ENCODE results near the gene GGNBP2. TPM values are rescaled to one million over a fixed set of nuclear protein-coding genes. Genes with fewer than 3 reads are reported as not detected.
A peak's percentile ranks its signal among the peaks of the same experiment; 100 is the strongest.

Gene GGNBP2
- 41.7 TPM for total RNA-seq
- long read RNA-seq, transcript GGNBP2-212 (14 exons, 2,847 nt): major isoform, 31 of 105 reads
- long read RNA-seq, partial matches to known transcripts: 45 of 105 reads
- long read RNA-seq, other reads (novel, unspliced or antisense): 26 of 105 reads

DNA sequence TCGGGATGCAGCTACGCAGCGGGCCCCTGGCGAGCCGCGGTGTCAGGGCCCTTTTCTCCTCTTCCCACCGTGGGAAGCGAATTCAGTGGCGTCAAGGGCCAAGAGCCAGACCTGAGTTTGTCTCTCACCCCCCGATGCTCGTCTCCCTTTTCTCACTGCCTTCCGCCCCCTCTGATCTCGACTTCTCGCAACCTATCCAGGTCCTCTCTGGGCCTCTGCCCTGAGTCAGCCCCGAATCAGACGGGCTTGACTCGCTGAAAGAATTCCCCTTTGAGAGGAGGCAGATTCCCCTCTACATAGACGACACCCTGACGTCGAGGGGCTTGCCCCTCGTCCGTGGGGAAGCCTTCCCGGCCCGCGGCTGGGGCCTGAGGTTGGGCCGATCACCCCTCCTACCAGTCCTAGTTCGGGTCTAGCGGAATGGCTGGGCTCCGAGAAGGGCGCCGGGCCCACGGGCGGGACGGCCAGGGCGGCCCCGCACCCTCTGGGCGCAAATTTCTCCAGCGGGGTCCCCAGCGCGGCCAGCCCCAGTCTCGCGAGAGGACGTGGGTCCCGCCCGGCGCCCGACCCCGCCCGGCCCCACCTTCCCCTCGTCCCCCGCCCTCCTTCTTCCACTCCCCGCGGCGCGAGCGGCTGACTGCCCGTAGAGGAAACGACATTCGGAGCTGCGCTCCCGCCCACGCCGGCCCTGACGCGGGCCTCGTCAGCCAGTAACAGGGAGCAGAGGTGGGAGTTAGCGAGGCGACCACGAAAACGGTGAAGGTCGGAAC, at the start of gene GGNBP2:
Gene GGNBP2 (plus strand): TSS at position 613 of the 770 bp plus-strand sequence. CDS start 806 bp downstream, outside the sequence.
- DNase-seq: peak; percentile 94
- H3K36me3 ChIP-seq: peaks cover under 1% of the 10 kb centered on the region
- no peaks in the 10 kb centered on the region for H3K9me3 ChIP-seq (replicated peaks)
- H3K4me1 ChIP-seq: peaks cover 64% of the 10 kb centered on the region
- intact Hi-C loops (cut with micrococcal nuclease): loop anchor here (5.0 kb wide), 1 partner anchor 408 kb away; no protein-coding TSS in a partner anchor
- TF ChIP-seq, protein P1, sequence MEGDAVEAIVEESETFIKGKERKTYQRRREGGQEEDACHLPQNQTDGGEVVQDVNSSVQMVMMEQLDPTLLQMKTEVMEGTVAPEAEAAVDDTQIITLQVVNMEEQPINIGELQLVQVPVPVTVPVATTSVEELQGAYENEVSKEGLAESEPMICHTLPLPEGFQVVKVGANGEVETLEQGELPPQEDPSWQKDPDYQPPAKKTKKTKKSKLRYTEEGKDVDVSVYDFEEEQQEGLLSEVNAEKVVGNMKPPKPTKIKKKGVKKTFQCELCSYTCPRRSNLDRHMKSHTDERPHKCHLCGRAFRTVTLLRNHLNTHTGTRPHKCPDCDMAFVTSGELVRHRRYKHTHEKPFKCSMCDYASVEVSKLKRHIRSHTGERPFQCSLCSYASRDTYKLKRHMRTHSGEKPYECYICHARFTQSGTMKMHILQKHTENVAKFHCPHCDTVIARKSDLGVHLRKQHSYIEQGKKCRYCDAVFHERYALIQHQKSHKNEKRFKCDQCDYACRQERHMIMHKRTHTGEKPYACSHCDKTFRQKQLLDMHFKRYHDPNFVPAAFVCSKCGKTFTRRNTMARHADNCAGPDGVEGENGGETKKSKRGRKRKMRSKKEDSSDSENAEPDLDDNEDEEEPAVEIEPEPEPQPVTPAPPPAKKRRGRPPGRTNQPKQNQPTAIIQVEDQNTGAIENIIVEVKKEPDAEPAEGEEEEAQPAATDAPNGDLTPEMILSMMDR (IDR thresholded peaks at IDR 0.05; ENCODE audit: borderline replicate concordance): no peak
- peak within 1 kb of the TSS; percentile 76 for H3K4me3 ChIP-seq
- no peaks in the 10 kb centered on the region for H3K27me3 ChIP-seq (ENCODE audit: low read depth)
- H3K27ac ChIP-seq (replicated peaks): peak within 1 kb of the TSS; percentile 100

GRCh38 chr17:36495076-36495578, 49.6 kb upstream of the GGNBP2 start:
- Histone ChIP-seq H3K27ac (replicated peaks) (no peak overlapping the region), H3K9me3 (replicated peaks) (no peaks in the 10 kb centered on the region), H3K4me1 (peaks cover 14% of the 10 kb centered on the region), H3K4me3 (no peak overlapping the region), H3K27me3 (ENCODE audit: low read depth) (no peaks in the 10 kb centered on the region), H3K36me3 (peaks cover 75% of the 10 kb centered on the region)
- intact Hi-C loops (cut with micrococcal nuclease): no loop called here
- DNase-seq: no peak
- TF ChIP-seq, protein P1 (IDR thresholded peaks at IDR 0.05; ENCODE audit: borderline replicate concordance): no peak

- peaks cover 78% of the 10 kb centered on the region for H3K36me3 ChIP-seq
- DNase-seq: no peak
- H3K4me3 ChIP-seq: no peak overlapping the region
- H3K27ac ChIP-seq (replicated peaks): no peak overlapping the region
- intact Hi-C loops (cut with micrococcal nuclease): no loop called here
- TF ChIP-seq, protein P1 (IDR thresholded peaks at IDR 0.05; ENCODE audit: borderline replicate concordance): no peak
- peaks cover 14% of the 10 kb centered on the region for H3K4me1 ChIP-seq
- no peaks in the 10 kb centered on the region for H3K27me3 ChIP-seq (ENCODE audit: low read depth)
- H3K9me3 ChIP-seq (replicated peaks): no peaks in the 10 kb centered on the region
Measured at GRCh38 chr17:36496018-36496789, 48.5 kb upstream of the GGNBP2 start.

DNA sequence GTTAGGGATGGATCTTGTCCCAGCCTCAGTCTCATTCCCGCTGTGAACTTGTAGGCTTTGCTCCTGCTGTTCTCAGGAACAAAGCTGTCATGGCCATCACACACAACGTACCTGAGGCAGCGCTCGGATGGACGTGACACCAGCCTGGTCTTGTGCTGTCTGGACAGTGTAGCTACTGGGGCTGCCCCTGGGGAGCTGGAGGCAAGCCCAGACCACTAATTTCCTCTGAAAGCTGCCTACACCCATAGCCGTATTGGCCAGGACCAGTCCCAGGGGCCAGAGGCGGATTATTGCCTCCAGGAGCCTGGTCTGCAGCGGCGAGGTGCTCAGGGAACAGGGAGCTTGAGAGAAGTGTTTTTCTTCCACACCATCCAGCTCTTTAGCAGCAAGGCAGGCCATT, 46.6 kb upstream of the GGNBP2 start:
- no peak for DNase-seq
- Histone ChIP-seq H3K36me3 (peaks cover 78% of the 10 kb centered on the region), H3K9me3 (replicated peaks) (no peaks in the 10 kb centered on the region), H3K4me1 (peaks cover 18% of the 10 kb centered on the region), H3K27ac (replicated peaks) (no peak overlapping the region), H3K27me3 (ENCODE audit: low read depth) (no peaks in the 10 kb centered on the region), H3K4me3 (no peak overlapping the region)
- TF ChIP-seq, protein P1 (IDR thresholded peaks at IDR 0.05; ENCODE audit: borderline replicate concordance): no peak
- intact Hi-C loops (cut with micrococcal nuclease): no loop called here

- no peaks in the 10 kb centered on the region for H3K9me3 ChIP-seq (replicated peaks)
- H3K27ac ChIP-seq (replicated peaks): no peak overlapping the region
- no peak overlapping the region for H3K4me3 ChIP-seq
- peaks cover 23% of the 10 kb centered on the region for H3K4me1 ChIP-seq
- H3K27me3 ChIP-seq (ENCODE audit: low read depth): no peaks in the 10 kb centered on the region
- intact Hi-C loops (cut with micrococcal nuclease): no loop called here
- peaks cover 78% of the 10 kb centered on the region for H3K36me3 ChIP-seq
- TF ChIP-seq, protein P1 (IDR thresholded peaks at IDR 0.05; ENCODE audit: borderline replicate concordance): no peak
- DNase-seq: no peak
Measured at GRCh38 chr17:36498560-36499300, 46.0 kb upstream of the GGNBP2 start.
